CD4-positive, alpha-beta T cell treated with Interleukin-17A for 1 hour (primary cell): ENCODE data around the gene NUP188.
"Not testable (repeated sequence)": the region's sequence is repeated elsewhere in the genome, so short reads cannot be mapped to it uniquely, and the experiment has no call there.

Source experiments
- DNase-seq: peaks from one replicate; pipeline ENCODE4 v3.0.0-alpha.2; 2020

Gene NUP188

DNA sequence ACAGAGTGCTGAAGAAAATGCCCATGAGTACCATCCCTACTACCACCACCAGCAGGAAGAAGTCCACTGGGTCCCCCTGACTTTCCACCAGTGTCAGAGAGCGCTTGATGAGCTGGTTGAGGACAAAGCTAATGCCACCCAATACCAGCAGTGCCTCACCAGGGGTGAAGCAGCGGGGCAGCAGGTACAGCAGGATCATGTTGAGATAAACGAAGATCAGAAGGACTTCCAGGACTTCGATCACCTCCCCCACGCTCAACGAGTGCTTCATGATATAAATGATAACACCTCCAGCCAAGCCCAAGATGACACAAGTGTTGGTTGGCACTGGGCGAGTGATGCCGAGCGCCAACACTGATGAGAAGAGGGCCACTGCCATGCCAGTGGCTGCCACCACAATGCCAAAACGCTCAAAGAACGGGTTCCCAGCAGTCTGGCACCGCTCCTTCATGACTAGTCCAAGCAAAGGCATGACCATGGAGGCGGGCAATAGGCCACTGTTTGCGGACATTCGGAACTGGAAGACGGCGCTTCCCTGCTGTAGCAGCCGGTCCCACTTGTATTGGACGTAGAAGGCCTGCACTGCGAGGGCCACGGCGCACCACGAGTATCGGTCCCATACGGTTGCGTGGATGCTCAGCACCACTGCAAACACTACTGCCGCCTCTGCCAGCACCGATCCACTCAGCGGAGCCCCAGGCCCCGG lies 775 bp upstream of the NUP188 start:
- no peak for DNase-seq

DNA sequence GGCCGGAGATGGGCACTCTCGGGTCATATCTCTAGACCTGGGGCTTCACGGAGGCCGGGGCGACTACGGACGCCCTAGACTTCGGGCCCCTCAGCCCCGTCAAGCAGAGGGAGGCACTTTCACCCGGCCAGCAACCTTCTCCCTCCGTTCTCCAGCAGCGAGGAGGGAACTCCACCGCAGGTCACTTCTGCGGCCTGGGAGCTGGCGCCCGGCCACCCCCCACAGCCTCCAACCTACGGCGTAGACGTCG lies 297 bp upstream of the NUP188 start:
- no peak for DNase-seq

DNA sequence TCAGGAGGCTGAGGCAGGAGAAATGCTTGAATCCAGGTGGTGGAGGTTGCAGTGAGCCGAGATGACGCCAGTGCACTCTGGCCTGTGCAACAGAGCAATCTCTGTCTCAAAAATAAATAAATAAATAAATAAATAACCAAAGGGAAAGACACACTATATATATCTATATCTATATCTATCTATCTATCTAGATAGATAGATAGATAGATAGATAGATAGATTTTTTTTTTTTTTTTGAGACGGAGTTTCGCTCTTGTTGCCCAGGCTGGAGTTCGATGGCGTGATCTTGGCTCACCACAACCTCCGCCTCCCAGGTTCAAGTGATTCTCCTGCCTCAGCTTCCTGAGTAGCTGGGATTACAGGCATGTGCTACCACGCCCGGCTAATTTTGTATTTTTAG lies 13.9 kb downstream of the NUP188 start:
- DNase-seq, result not testable (repeated sequence)

DNA sequence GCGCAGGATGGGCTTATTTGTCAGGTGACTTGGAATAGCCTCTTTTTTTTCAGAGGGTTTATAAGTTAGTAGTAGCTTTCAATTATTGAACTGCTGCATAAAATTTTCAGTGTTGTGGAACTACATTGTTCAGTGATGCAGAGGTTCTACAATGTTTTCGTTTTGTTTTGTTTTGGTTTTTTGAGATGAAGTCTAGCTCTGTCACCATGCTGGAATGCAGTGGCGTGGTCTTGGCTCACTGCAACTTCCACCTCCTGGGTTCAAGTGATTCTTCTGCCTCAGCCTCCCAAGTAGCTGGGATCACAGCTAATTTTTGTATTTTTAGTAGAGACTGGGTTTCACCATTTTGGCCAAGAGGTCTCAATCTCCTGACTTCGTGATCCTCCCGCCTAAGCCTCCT lies 22.0 kb downstream of the NUP188 start:
- DNase-seq, result no peak

DNA sequence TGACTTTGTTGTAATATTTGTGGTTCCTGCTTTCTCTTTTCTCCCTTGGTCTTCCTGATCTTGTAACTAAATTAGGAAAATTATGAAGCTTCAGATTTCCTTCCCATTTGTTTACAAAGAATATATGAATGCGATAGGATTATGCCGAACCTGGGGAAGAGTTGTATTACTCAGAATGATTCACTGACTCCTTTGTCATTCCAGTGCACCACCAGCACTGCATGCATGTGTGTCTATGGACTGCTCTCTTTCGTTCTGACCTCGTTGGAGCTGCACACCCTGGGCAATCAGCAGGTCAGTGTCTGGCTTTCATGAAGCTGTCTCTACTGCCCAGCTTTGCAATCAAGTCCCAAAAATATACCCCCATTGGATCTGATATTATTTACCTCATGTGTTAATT lies 25.5 kb downstream of the NUP188 start:
- DNase-seq, result no peak

DNA sequence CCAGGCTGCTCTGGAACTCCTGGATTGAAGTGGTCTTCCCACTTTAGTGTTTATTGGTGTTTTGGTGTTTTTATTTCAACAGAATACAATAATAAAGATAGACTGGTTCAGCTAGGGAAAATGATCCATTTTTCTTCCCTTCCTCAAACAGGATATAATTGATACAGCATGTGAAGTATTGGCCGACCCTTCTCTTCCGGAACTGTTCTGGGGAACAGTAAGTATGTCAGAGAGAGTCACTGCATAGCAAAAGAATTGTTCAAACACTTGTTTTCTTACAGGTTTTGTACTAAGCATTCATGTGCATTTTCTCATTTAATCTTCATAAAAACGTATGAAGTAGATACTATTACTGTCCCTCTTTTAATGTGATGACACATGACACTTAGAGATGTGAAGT lies 31.6 kb downstream of the NUP188 start:
- no peak for DNase-seq

DNA sequence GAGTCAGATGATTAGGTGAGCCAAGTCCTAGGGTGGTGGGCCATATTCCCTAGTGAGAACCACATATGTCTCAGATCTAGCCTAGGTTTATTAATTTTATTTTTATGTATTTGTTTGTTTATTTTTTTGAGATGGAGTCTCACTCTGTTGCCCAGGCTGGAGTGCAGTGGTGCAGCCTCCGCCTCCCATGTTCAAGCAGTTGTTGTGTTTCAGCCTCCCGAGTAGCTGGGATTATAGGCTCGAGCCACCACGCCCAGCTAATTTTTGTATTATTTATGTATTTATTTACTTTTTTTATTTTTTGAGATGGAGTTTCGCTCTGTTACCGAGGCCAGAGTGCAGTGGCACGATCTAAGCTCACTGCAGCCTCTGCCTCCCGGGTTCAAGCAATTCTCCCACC lies 36.0 kb downstream of the NUP188 start:
- DNase-seq, result no peak

DNA sequence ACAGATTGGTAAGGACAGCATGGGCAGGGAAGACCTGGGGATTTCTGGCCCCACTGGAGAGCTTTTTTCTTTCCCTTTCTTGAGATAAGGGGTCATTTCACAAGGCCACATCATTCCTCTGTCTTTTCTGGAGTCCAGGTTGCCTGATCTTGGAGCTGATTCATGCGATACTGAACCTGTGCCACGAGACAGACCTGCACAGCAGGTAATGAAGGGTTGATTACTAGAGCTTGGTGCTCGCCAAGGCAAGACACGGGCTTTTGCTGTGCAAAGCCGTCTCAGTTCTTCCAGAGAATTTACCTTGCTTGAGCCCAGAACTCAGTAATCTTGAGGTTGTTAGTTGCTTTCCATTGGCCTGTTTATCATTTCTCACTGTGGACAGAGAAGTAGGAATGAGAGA lies 39.2 kb downstream of the NUP188 start:
- no peak for DNase-seq

DNA sequence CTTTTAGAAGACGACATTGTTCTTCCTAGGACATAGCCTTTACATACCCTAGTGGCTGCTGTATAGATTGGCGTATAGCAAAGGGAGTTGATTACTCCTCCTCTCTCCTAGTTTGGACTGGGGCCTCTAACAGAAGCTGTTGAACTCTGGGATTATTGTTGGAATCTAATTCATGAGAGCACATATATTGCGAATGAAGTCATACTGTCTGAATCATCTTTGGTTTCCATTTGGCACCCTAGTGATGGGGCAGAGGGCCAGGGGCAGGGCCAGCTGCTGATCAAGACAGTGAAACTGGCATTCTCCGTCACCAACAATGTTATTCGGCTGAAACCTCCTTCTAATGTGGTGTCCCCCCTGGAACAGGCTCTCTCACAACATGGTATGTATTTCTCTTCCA lies 40.3 kb downstream of the NUP188 start:
- DNase-seq, result no peak

DNA sequence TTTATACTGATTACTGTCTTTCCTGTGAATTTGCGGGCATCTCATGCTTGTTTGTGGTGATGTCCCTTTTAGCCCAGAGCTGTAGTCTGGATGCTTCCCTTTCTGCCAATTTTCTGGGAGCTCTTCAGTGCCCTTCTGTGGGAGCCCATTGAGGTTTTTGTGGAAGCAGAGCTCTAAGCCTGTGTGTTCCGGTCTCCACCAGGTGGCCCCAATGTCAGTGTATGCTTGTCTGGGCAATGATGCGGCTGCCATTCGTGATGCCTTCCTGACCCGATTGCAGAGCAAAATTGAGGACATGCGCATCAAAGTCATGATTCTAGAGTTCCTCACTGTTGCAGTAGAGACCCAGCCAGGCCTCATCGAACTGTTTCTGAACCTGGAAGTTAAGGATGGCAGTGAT lies 45.5 kb downstream of the NUP188 start:
- DNase-seq, result no peak

DNA sequence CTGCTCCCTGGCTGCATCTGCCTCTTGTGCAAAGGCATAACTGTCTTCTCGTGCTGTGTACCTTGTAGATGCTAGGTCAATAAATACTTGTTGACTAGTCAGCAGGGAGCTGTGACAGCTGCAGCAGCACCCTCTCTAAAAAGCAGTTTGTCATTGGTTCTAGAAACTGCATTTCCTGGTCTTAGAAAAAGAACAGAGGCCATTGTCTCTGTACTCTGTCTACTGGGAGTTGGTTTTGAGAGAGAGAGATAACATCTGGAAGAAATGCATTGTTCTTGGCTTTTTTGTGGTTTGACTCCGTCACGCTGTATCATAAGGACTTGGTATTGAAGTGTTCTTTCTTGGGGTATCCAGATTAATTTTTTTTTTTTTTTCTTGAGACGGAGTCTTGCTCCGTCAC lies 48.3 kb downstream of the NUP188 start:
- DNase-seq, result no peak

DNA sequence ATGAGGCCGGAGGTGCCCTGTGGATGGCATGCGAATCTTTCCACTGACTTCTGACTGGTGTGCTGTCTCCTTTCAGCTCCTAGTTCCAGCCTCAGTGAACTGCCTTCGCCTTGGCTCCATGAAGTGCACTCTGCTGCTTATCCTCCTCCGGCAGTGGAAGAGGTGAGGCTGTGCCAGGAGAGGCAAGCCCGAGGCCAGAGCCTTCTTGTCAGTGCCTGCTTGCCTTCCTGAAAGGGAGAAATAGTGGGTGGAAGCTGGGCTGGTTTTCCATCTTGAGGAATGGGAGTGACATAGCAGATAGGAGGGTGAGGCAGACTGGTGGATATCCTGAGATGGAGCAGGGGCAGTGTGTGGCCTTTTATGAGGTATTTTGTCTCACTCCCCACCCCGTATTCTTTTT lies 51.0 kb downstream of the NUP188 start:
- DNase-seq, result no peak

DNA sequence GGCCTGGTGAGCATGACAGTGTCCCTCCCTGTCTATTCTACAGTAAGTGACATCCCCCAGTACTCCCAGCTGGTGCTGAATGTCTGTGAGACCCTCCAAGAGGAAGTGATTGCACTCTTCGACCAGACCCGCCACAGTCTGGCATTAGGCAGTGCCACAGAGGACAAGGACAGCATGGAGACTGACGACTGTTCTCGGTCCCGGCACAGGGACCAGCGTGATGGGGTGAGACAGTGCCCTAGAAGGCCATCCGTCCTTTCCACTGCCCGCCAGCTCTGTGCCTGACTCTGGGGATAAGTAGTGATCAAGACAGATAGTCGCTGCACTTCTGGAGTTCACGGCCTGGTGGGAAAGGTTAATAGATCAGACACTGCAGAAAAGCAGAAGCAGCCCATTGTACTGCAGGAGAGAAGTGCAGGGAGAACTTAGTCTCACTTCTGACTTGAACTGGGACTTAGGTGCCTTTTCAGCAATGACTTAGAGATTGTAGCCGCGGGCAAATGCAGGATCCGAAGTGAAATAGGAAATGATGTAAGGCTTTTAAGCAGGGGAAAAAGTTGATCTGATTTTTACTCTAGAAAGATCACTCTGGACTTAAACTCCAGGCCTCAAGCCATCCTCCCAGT lies 52.2 kb downstream of the NUP188 start:
- peak; percentile 1 for DNase-seq

DNA sequence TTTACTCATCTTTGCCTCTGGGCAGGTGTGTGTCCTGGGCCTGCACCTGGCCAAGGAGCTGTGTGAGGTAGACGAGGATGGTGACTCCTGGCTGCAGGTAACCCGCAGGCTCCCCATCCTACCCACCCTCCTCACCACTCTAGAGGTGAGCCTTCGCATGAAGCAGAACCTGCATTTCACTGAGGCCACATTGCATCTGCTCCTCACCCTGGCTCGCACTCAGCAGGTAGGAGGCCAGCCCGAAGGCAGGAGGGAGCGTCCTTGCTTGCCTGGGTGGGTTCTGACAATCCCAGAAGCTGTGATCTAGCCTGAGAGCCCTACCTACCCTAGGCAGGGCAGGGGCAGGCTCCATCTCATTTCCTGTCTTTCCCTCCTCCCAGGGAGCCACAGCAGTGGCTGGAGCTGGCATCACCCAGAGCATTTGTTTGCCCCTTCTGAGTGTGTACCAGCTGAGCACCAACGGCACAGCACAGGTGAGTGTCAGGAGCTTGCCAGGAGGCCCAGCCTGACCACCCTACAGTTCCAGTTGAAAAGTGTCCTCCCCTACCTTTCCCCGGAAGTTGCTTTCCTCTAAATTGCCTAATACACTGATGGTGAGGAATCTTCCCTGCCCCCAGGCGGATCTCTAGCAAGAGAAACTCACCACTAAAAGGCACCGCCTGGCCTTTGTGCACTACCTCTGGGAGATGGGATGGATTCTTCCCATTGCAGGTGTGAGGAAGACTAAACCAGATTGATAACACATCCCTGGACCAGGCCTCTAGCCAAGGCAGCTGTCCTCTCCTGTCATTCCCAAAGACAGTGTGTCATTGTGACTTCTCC lies 54.2 kb downstream of the NUP188 start:
- DNase-seq, result no peak

DNA sequence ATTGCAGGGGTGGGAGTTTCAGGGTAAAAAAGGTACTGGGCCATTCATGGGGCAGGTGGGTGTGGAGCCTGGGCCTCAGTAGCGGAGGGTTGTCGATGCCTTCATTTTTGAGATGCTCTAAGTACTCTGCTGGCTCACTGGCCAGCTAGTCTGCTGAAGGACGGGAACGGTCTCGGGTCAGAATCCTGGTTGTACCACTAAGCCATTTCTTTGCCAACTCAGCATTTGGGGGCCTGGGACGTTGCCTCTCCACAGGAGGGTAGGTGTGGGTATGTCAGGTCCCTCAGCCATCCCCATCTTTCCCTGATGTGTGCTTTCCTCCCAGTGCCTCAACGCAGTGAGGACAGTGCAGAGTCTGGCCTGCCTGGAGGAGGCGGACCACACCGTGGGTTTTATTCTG lies 55.5 kb downstream of the NUP188 start:
- no peak for DNase-seq

DNA sequence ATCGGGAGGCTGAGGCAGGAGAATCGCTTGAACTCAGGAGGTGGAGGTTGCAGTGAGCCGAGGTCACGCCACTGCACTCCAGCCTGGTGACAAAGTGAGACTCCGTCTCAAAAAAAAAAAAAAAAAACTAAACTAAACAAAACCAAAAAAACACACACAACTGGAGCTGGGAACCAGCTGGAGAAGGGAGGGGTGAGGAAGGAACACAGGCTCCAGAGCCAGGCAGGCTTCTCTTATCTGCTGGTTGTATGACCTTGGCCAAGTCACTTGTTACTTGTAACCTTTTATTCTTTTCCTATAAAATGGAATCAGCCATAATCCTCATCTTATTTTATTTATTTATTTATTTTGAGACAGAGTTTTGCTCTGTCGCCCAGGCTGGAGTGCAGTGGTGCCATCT lies 56.7 kb downstream of the NUP188 start:
- DNase-seq, result not testable (repeated sequence)

DNA sequence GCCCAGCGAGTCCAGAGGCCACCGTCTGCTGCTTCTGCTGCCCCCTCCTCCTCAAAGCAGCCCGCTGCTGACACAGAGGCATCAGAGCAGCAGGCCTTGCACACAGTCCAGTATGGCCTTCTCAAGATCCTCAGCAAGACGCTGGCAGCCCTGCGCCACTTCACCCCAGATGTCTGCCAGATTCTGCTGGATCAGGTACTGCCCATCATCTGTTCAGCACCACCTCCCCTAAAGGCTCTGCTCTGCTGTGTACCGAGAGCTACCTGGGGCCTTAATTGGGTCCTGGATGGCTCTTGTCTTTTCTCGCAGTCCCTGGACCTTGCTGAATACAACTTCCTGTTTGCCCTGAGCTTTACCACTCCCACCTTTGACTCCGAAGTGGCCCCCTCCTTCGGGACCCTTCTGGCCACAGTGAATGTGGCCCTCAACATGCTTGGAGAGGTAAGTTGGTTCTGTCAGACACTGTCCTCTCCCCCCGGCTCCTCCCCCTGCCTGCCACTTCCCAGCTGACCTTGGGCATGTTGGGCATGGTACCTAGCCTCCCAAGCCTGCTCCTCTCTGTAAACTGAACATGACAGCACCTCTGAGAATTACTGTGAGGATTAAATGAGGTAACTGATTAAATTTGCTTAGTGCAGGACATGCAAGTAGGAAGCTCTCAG lies 58.0 kb downstream of the NUP188 start:
- no peak for DNase-seq

DNA sequence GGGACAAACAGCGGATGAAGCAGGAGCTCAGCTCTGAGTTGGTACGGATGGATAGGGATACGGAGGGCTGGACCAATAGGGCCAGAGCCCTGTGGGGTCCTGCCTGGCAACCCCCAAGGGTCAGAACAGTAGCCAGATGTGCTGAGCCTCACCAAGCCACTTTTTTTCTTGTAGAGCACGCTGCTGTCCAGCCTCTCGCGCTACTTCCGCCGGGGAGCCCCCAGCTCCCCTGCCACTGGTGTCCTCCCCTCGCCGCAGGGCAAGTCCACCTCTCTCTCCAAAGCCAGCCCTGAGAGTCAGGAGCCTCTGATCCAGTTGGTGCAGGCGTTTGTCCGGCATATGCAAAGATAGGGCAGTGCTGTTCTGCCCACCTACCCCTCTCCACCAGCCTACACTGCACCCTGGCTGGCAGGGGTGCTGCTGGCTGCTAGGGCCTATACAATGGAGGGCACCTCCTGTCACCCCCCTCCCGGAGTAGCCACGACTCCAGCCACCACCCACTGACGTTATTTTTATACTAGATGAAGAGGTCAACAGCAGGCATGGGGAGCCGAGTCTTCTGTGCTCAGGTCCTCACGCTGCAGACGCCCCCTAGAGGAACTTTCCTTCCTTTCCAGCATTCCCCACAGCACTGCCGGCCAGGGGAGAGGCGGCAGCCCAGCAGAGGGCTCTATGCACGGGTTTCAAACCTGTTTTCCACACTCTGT lies 59.0 kb downstream of the NUP188 start:
- DNase-seq, result peak; percentile 60

DNA sequence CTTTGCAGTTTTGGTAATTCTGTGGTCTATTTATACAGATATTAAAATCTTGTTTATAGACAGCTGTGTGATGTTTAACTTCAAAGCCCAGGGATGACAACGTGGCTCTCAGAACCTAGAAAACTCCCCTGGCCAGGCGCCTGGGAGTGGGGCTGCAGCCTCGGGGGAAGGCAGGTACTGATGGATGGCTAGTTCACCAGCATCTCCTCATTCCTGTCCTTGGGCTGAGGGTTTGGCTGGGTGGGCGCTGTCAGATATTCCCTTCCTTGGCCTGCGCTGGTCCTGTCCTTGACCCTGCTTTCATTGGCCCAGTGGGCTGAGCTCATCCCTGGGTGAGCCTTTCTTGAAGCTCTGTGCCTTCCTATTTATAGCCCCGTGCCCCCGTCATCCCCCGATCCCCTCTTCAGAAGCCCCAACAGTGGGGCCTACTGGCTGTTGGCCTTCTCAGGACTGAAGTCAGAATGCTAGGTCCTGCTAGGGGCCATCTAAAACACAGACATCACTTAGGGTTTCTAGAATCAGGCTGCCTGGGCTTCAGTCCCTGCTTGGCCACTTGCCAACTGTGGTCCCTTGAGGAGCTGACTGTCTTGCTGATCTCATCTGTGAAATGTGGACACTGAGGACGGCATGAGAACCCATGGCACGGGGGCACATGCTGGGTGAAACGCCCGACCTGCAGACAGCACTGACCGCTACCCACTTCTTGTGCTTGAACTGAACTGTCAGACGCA lies 59.7 kb downstream of the NUP188 start:
- no peak for DNase-seq

DNA sequence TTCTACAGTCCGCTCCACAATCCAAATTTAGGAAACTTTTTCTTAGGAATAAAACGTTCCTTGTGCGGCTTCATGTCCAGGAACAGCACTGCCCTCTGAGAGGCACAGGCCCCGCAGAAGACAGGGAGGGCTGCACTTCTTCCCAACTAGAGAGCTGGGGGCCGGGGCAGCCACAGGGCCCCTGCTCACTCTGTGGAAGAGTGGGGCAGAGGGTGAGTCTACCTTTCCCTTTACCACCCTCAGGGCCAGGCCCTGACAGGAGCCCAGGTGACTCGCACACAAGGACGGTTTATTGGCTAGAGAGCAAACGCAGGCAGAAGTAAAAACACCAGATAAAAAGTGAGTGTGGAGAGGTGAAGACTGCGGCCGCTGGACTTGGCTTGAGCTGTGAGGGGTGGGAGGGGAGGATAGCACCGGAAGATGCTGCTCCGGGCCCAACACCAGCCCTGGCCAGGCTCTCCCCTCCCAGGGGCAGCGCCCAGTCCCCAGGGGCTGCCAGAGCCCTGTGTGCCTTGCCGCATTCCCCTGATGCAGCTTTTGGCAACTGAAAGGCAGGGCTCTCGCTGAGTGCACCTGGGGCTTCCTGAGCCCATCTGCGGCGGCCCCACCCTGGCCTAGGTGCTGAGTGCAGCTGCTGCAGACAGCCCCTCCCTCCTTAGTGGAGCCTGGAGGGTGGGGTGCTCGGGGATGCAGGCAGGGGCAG lies 60.4 kb downstream of the NUP188 start:
- no peak for DNase-seq

DNA sequence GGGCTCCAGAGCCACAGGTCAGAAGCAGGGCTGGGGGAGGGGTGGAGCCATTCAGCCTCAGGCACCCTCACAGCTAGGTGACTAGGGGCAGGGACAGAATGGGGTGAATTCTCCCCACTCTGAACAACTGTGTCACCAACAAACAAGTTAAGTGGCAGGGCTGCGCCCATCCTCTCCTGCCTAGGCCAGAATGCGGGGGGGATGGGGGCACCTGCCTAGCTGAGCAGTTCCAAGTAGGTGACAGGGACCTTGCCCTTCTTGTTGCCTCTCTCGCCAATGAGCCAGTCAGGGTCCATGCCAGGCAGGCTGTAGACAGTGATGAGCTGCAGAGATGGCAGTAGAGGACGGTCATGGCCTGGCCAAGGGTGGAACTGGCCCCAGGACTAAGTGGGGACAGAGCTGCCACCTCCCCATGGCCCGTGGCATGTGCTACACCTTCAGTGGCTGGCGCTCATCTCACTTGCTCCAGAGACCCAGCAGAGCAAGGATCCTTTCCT lies 61.0 kb downstream of the NUP188 start:
- no peak for DNase-seq
